ENCODE data around the gene FKBP5.

Gene FKBP5

GRCh38 chr6:35662999-35663398, 25.7 kb downstream of the FKBP5 start:
- FAIRE-seq: no peak

- FAIRE-seq: no peak
Measured at GRCh38 chr6:35654883-35655282, 33.8 kb downstream of the FKBP5 start.

- FAIRE-seq: no peak
Measured at GRCh38 chr6:35651244-35651643, 37.5 kb downstream of the FKBP5 start.

- FAIRE-seq: no peak
Measured at GRCh38 chr6:35650015-35650414, 38.7 kb downstream of the FKBP5 start.

- FAIRE-seq: no peak
Measured at GRCh38 chr6:35648203-35648602, 40.5 kb downstream of the FKBP5 start.

GRCh38 chr6:35647400-35647799, 41.3 kb downstream of the FKBP5 start:
- FAIRE-seq: no peak

GRCh38 chr6:35643162-35643535, 45.6 kb downstream of the FKBP5 start:
- no peak for FAIRE-seq

- FAIRE-seq: no peak
Measured at GRCh38 chr6:35642471-35643161, 46.1 kb downstream of the FKBP5 start.

- FAIRE-seq: no peak
Measured at GRCh38 chr6:35640017-35640664, 48.6 kb downstream of the FKBP5 start.

GRCh38 chr6:35638679-35639078, 50.0 kb downstream of the FKBP5 start:
- no peak for FAIRE-seq

GRCh38 chr6:35637911-35638310, 50.8 kb downstream of the FKBP5 start:
- FAIRE-seq: no peak

GRCh38 chr6:35635601-35636597, 52.8 kb downstream of the FKBP5 start:
- no peak for FAIRE-seq

GRCh38 chr6:35634316-35634715, 54.4 kb downstream of the FKBP5 start:
- FAIRE-seq: no peak

- FAIRE-seq: no peak
Measured at GRCh38 chr6:35633579-35634089, 55.1 kb downstream of the FKBP5 start.

- no peak for FAIRE-seq
Measured at GRCh38 chr6:35629876-35630378, 58.8 kb downstream of the FKBP5 start.

- no peak for FAIRE-seq
Measured at GRCh38 chr6:35626401-35626800, 62.3 kb downstream of the FKBP5 start.

- FAIRE-seq: no peak
Measured at GRCh38 chr6:35624341-35625070, 64.2 kb downstream of the FKBP5 start.

- FAIRE-seq: no peak
Measured at GRCh38 chr6:35622283-35622682, 66.4 kb downstream of the FKBP5 start.

- FAIRE-seq: no peak
Measured at GRCh38 chr6:35620706-35621105, 68.0 kb downstream of the FKBP5 start.

- FAIRE-seq: no peak
Measured at GRCh38 chr6:35613762-35614161, 75.0 kb downstream of the FKBP5 start.

- FAIRE-seq: no peak
Measured at GRCh38 chr6:35611240-35611639, 77.5 kb downstream of the FKBP5 start.

GRCh38 chr6:35610830-35611229, 77.9 kb downstream of the FKBP5 start:
- FAIRE-seq: no peak
